ENCODE measurements around the gene RPS6KA5. TPM values are rescaled to one million over a fixed set of nuclear protein-coding genes. Genes with fewer than 3 reads are reported as not detected.

Gene RPS6KA5
- total RNA-seq, 1 experiment from 2014 or later: 24.2 TPM

GRCh38 chr14:91067186-91067585 lies 6.7 kb upstream of the RPS6KA5 start:
- RAD21 ChIA-PET (ENCODE audit: low non-redundant PET in 1 of 2, low total read pairs in 2 of 2, uncharacterized antibody in 2 of 2, unreplicated experiment in 2 of 2): no interaction called here
- Histone ChIP-seq H3K9me3 (ENCODE audit: control insufficient read depth in 1 of 2, insufficient read depth in 1 of 2, low read depth in 1 of 2, low read length in 2 of 2) (no peaks in the 10 kb centered on the region), H3K9me2 (ENCODE audit: insufficient read depth) (no peaks in the 10 kb centered on the region), H3K4me3 (replicated peaks in 1 of 2; ENCODE audit: low read depth in 1 of 2, low read length in 2 of 2) (no peak overlapping the region), H3K4me2 (ENCODE audit: low read length) (no peak overlapping the region), H3K27me3 (ENCODE audit: insufficient read depth, low read length) (no peaks in the 10 kb centered on the region), H3K79me2 (ENCODE audit: insufficient read depth, low read length) (no peaks in the 10 kb centered on the region), H3K27ac (ENCODE audit: low read depth, low read length) (no peak overlapping the region), H2AFZ (ENCODE audit: low read depth, low read length, poor library complexity, severe bottlenecking) (no peak overlapping the region), H3K36me3 (ENCODE audit: control insufficient read depth in 1 of 2, insufficient read depth in 2 of 2, low read length in 2 of 2) (no peaks in the 10 kb centered on the region), H4K20me1 (ENCODE audit: insufficient read depth) (no peaks in the 10 kb centered on the region), H3K9ac (ENCODE audit: low read length) (no peak overlapping the region), H3K4me1 (ENCODE audit: control insufficient read depth in 1 of 2, insufficient read depth in 2 of 2, low read length in 2 of 2) (peaks cover 0 to 9% of the 10 kb centered on the region in 2 experiments; a peak in 2 of 4 replicates)
- POLR2A ChIA-PET: no interaction called here
- CTCF ChIA-PET: no interaction called here
- ATAC-seq: no peak
- TF ChIP-seq ATF3 (IDR thresholded peaks at IDR 0.05) (no peak), ZFX (IDR thresholded peaks at IDR 0.05) (no peak), REST (IDR thresholded peaks at IDR 0.05; ENCODE audit: low read depth) (no peak), MAX (IDR thresholded peaks at IDR 0.05) (no peak), CEBPB (IDR thresholded peaks at IDR 0.05; ENCODE audit: low read depth) (no peak), ZBTB33 (IDR thresholded peaks at IDR 0.05; ENCODE audit: extremely low read depth, insufficient replicate concordance, low read length) (no peak), POLR2AphosphoS5 (IDR thresholded peaks at IDR 0.05; ENCODE audit: low read depth, low read length) (no peak)
- DNase-seq (ENCODE audit: low read depth, low spot score): no peak
- intact Hi-C loops (cut with micrococcal nuclease): no loop called here
- BruUV-seq (replicated peaks): no TSS peak

Data from HCT116 (cell line).